Measurements from ENCODE around the gene CPLX4. TPM values are rescaled to one million over a fixed set of nuclear protein-coding genes. Genes with fewer than 3 reads are reported as not detected.

The CPLX4 gene
- polyA plus RNA-seq, 2 donors, result not detected

- H3K9me3 ChIP-seq (ENCODE audit: control insufficient read depth in 2 of 2, insufficient read depth in 1 of 2, low read depth in 1 of 2, low read length in 1 of 2), result no peaks in the 10 kb centered on the region
- 70 to 75% methylated on average over 7 of the region's 7 CpGs for WGBS, 2 donors
- no peak overlapping the region for H3K27ac ChIP-seq (ENCODE audit: low read depth in 2 of 2, low read length in 1 of 2)
- H3K4me1 ChIP-seq (ENCODE audit: control insufficient read depth in 2 of 2, insufficient read depth in 2 of 2, low read length in 1 of 2), result peaks cover 0 to 3% of the 10 kb centered on the region in 2 donors
- no peaks in the 10 kb centered on the region for H3K27me3 ChIP-seq (ENCODE audit: control insufficient read depth in 1 of 2, insufficient read depth in 2 of 2, low read length in 2 of 2)
- no peak overlapping the region for H3K4me3 ChIP-seq (ENCODE audit: low read depth in 1 of 2, low read length in 2 of 2)
- no peaks in the 10 kb centered on the region for H3K36me3 ChIP-seq (ENCODE audit: control insufficient read depth in 2 of 2, insufficient read depth in 2 of 2, low read length in 1 of 2)
Measured at GRCh38 chr18:59311631-59312030, 6.8 kb downstream of the CPLX4 start.

DNA sequence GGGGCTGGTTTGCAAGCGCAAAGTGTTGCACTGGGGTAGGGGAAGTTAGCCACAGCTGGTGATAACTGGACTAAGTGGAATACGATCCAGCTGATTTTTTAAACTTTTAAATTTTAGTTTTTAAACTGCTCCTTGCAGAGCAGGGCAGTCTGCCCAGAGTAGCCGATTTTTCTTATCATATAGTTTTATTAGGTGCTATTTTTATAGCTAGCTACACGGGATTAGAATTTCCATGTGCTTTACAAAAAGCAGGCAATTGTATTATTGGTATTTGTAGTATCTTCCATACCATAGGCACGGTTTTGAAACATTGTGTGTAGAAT lies 9.6 kb downstream of the CPLX4 start:
- H3K27me3 ChIP-seq (ENCODE audit: control insufficient read depth in 1 of 2, insufficient read depth in 2 of 2, low read length in 2 of 2), result no peaks in the 10 kb centered on the region
- no peak overlapping the region for H3K27ac ChIP-seq (ENCODE audit: low read depth in 2 of 2, low read length in 1 of 2)
- 12% methylated on average over 5 of the region's 5 CpGs for WGBS, 2 donors
- peak overlapping the region in 1 of 2 donors; percentile 22 for H3K4me3 ChIP-seq (ENCODE audit: low read depth in 1 of 2, low read length in 2 of 2)
- no peaks in the 10 kb centered on the region for H3K9me3 ChIP-seq (ENCODE audit: control insufficient read depth in 2 of 2, insufficient read depth in 1 of 2, low read depth in 1 of 2, low read length in 1 of 2)
- peaks cover 0 to 3% of the 10 kb centered on the region in 2 donors for H3K4me1 ChIP-seq (ENCODE audit: control insufficient read depth in 2 of 2, insufficient read depth in 2 of 2, low read length in 1 of 2)
- H3K36me3 ChIP-seq (ENCODE audit: control insufficient read depth in 2 of 2, insufficient read depth in 2 of 2, low read length in 1 of 2), result no peaks in the 10 kb centered on the region

- Histone ChIP-seq H3K27ac (ENCODE audit: low read depth in 2 of 2, low read length in 1 of 2) (no peak overlapping the region), H3K27me3 (ENCODE audit: control insufficient read depth in 1 of 2, insufficient read depth in 2 of 2, low read length in 2 of 2) (no peaks in the 10 kb centered on the region), H3K9me3 (ENCODE audit: control insufficient read depth in 2 of 2, insufficient read depth in 1 of 2, low read depth in 1 of 2, low read length in 1 of 2) (no peaks in the 10 kb centered on the region), H3K36me3 (ENCODE audit: control insufficient read depth in 2 of 2, insufficient read depth in 2 of 2, low read length in 1 of 2) (no peaks in the 10 kb centered on the region), H3K4me3 (ENCODE audit: low read depth in 1 of 2, low read length in 2 of 2) (peak overlapping the region in 1 of 2 donors; percentile 22), H3K4me1 (ENCODE audit: control insufficient read depth in 2 of 2, insufficient read depth in 2 of 2, low read length in 1 of 2) (peaks cover 0 to 3% of the 10 kb centered on the region in 2 donors)
- WGBS, 2 donors, result 3% methylated on average over 46 of the region's 46 CpGs
Measured at GRCh38 chr18:59308248-59308937, 10.1 kb downstream of the CPLX4 start.

GRCh38 chr18:59306640-59307039 lies 11.8 kb downstream of the CPLX4 start:
- no peaks in the 10 kb centered on the region for H3K36me3 ChIP-seq (ENCODE audit: control insufficient read depth in 2 of 2, insufficient read depth in 2 of 2, low read length in 1 of 2)
- H3K9me3 ChIP-seq (ENCODE audit: control insufficient read depth in 2 of 2, insufficient read depth in 1 of 2, low read depth in 1 of 2, low read length in 1 of 2), result no peaks in the 10 kb centered on the region
- no peak overlapping the region for H3K27ac ChIP-seq (ENCODE audit: low read depth in 2 of 2, low read length in 1 of 2)
- WGBS, 2 donors, result 85% methylated on average over 6 of the region's 6 CpGs
- no peak overlapping the region for H3K4me3 ChIP-seq (ENCODE audit: low read depth in 1 of 2, low read length in 2 of 2)
- no peaks in the 10 kb centered on the region for H3K27me3 ChIP-seq (ENCODE audit: control insufficient read depth in 1 of 2, insufficient read depth in 2 of 2, low read length in 2 of 2)
- H3K4me1 ChIP-seq (ENCODE audit: control insufficient read depth in 2 of 2, insufficient read depth in 2 of 2, low read length in 1 of 2), result peaks cover 0 to 3% of the 10 kb centered on the region in 2 donors

- no peak overlapping the region for H3K4me3 ChIP-seq (ENCODE audit: low read depth in 1 of 2, low read length in 2 of 2)
- WGBS, 2 donors, result 65 to 74% methylated on average over 4 of the region's 4 CpGs
- H3K4me1 ChIP-seq (ENCODE audit: control insufficient read depth in 2 of 2, insufficient read depth in 2 of 2, low read length in 1 of 2), result peaks cover 0 to 3% of the 10 kb centered on the region in 2 donors
- H3K36me3 ChIP-seq (ENCODE audit: control insufficient read depth in 2 of 2, insufficient read depth in 2 of 2, low read length in 1 of 2), result no peaks in the 10 kb centered on the region
- H3K27ac ChIP-seq (ENCODE audit: low read depth in 2 of 2, low read length in 1 of 2), result no peak overlapping the region
- H3K27me3 ChIP-seq (ENCODE audit: control insufficient read depth in 1 of 2, insufficient read depth in 2 of 2, low read length in 2 of 2), result no peaks in the 10 kb centered on the region
- no peaks in the 10 kb centered on the region for H3K9me3 ChIP-seq (ENCODE audit: control insufficient read depth in 2 of 2, insufficient read depth in 1 of 2, low read depth in 1 of 2, low read length in 1 of 2)
Measured at GRCh38 chr18:59305295-59305694, 13.2 kb downstream of the CPLX4 start.

DNA sequence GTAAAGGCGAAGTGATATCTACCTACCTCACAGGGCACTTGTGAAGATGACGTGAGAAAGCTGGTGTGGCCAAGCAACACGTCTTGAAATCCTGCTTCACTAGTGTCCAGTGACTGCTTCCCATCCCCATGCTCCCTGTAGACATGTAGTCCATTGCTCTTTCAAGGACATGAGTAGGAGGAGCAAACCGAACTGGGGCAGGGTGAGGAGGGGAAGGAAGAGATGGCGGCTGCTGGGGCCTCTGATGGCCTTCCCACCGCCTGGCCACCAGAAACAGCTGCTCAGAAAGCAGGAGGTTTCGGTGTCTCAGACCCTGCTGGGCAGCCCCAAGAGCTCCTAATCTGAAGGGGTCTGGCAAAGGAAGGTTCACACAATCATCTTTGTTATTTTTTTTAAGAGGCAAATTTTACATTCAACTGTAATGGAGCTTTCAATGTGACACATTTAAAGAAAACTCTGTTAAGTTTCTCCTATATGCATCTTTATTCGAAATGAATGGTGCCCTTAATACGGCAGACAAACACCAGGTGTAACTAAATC lies 14.7 kb downstream of the CPLX4 start:
- H3K9me3 ChIP-seq (ENCODE audit: control insufficient read depth in 2 of 2, insufficient read depth in 1 of 2, low read depth in 1 of 2, low read length in 1 of 2), result no peaks in the 10 kb centered on the region
- H3K27me3 ChIP-seq (ENCODE audit: control insufficient read depth in 1 of 2, insufficient read depth in 2 of 2, low read length in 2 of 2), result no peaks in the 10 kb centered on the region
- H3K4me1 ChIP-seq (ENCODE audit: control insufficient read depth in 2 of 2, insufficient read depth in 2 of 2, low read length in 1 of 2), result peaks cover 0 to 2% of the 10 kb centered on the region in 2 donors
- H3K36me3 ChIP-seq (ENCODE audit: control insufficient read depth in 2 of 2, insufficient read depth in 2 of 2, low read length in 1 of 2), result no peaks in the 10 kb centered on the region
- H3K27ac ChIP-seq (ENCODE audit: low read depth in 2 of 2, low read length in 1 of 2), result no peak overlapping the region
- 75 to 83% methylated on average over 9 of the region's 9 CpGs for WGBS, 2 donors
- no peak overlapping the region for H3K4me3 ChIP-seq (ENCODE audit: low read depth in 1 of 2, low read length in 2 of 2)

GRCh38 chr18:59303006-59303405 lies 15.4 kb downstream of the CPLX4 start:
- Histone ChIP-seq H3K9me3 (ENCODE audit: control insufficient read depth in 2 of 2, insufficient read depth in 1 of 2, low read depth in 1 of 2, low read length in 1 of 2) (no peaks in the 10 kb centered on the region), H3K4me1 (ENCODE audit: control insufficient read depth in 2 of 2, insufficient read depth in 2 of 2, low read length in 1 of 2) (no peaks in the 10 kb centered on the region), H3K27me3 (ENCODE audit: control insufficient read depth in 1 of 2, insufficient read depth in 2 of 2, low read length in 2 of 2) (no peaks in the 10 kb centered on the region), H3K36me3 (ENCODE audit: control insufficient read depth in 2 of 2, insufficient read depth in 2 of 2, low read length in 1 of 2) (no peaks in the 10 kb centered on the region), H3K4me3 (ENCODE audit: low read depth in 1 of 2, low read length in 2 of 2) (no peak overlapping the region), H3K27ac (ENCODE audit: low read depth in 2 of 2, low read length in 1 of 2) (no peak overlapping the region)
- 86 to 87% methylated on average over 2 of the region's 2 CpGs for WGBS, 2 donors

DNA sequence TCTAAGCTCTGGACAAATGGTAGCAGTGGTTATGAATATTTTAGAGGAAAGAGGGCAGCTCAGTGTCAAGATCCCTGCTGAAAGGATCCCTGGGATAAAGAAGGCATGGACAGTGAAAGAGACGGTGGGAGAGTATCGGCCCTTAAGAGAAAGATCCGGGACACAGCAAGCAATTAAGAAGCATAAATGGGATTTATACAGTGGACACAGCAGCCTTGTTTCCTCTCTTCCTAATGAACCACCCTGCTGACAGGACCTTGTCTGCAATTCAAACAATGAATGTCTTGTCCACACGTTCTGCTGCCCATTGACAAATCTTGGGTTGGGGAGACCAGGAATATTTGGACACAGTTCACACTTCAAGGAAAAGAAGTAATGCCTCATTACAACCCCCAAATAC lies 16.5 kb downstream of the CPLX4 start:
- no peaks in the 10 kb centered on the region for H3K36me3 ChIP-seq (ENCODE audit: control insufficient read depth in 2 of 2, insufficient read depth in 2 of 2, low read length in 1 of 2)
- no peaks in the 10 kb centered on the region for H3K9me3 ChIP-seq (ENCODE audit: control insufficient read depth in 2 of 2, insufficient read depth in 1 of 2, low read depth in 1 of 2, low read length in 1 of 2)
- WGBS, 2 donors, result 76 to 77% methylated on average over 4 of the region's 4 CpGs
- no peak overlapping the region for H3K27ac ChIP-seq (ENCODE audit: low read depth in 2 of 2, low read length in 1 of 2)
- H3K4me3 ChIP-seq (ENCODE audit: low read depth in 1 of 2, low read length in 2 of 2), result no peak overlapping the region
- H3K27me3 ChIP-seq (ENCODE audit: control insufficient read depth in 1 of 2, insufficient read depth in 2 of 2, low read length in 2 of 2), result no peaks in the 10 kb centered on the region
- H3K4me1 ChIP-seq (ENCODE audit: control insufficient read depth in 2 of 2, insufficient read depth in 2 of 2, low read length in 1 of 2), result no peaks in the 10 kb centered on the region

DNA sequence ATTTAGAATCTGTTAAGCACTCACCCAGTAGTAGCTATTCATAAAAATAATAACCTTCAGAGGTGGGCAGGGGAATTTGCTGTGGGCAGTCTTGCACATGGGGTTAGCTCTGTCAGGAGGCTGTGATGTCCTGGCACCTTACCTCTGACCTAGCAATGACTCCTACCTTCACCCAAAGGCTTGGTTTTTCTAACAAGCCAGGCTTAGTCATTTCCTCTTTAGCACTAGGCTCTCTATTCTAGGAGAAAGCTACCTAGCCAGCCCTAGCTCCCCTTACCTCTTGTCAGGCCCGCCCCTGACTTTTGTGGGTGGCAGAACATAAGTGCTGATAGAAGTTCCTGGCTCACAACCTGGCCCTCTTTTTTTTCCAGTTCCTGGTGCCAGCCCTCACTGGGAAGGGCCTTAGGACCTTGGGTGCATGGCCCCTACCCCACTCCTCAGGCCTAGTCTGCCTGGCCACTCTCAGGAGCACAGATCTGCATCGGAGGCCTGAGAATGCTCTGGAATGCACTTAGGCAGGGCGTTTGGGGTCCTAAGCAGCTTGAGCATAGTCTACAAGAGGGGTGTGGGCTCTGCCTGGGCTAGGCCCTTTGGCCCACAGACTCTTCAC lies 17.7 kb downstream of the CPLX4 start:
- no peaks in the 10 kb centered on the region for H3K9me3 ChIP-seq (ENCODE audit: control insufficient read depth in 2 of 2, insufficient read depth in 1 of 2, low read depth in 1 of 2, low read length in 1 of 2)
- H3K36me3 ChIP-seq (ENCODE audit: control insufficient read depth in 2 of 2, insufficient read depth in 2 of 2, low read length in 1 of 2), result no peaks in the 10 kb centered on the region
- peaks cover 0 to 4% of the 10 kb centered on the region in 2 donors for H3K27me3 ChIP-seq (ENCODE audit: control insufficient read depth in 1 of 2, insufficient read depth in 2 of 2, low read length in 2 of 2)
- H3K4me1 ChIP-seq (ENCODE audit: control insufficient read depth in 2 of 2, insufficient read depth in 2 of 2, low read length in 1 of 2), result no peaks in the 10 kb centered on the region
- H3K4me3 ChIP-seq (ENCODE audit: low read depth in 1 of 2, low read length in 2 of 2), result no peak overlapping the region
- no peak overlapping the region for H3K27ac ChIP-seq (ENCODE audit: low read depth in 2 of 2, low read length in 1 of 2)
- 67 to 83% methylated on average over 3 of the region's 3 CpGs for WGBS, 2 donors

GRCh38 chr18:59298871-59299270 lies 19.6 kb downstream of the CPLX4 start:
- peaks cover 0 to 8% of the 10 kb centered on the region in 2 donors for H3K27me3 ChIP-seq (ENCODE audit: control insufficient read depth in 1 of 2, insufficient read depth in 2 of 2, low read length in 2 of 2)
- no peaks in the 10 kb centered on the region for H3K9me3 ChIP-seq (ENCODE audit: control insufficient read depth in 2 of 2, insufficient read depth in 1 of 2, low read depth in 1 of 2, low read length in 1 of 2)
- 71 to 75% methylated on average over 8 of the region's 8 CpGs for WGBS, 2 donors
- no peak overlapping the region for H3K4me3 ChIP-seq (ENCODE audit: low read depth in 1 of 2, low read length in 2 of 2)
- no peaks in the 10 kb centered on the region for H3K4me1 ChIP-seq (ENCODE audit: control insufficient read depth in 2 of 2, insufficient read depth in 2 of 2, low read length in 1 of 2)
- H3K36me3 ChIP-seq (ENCODE audit: control insufficient read depth in 2 of 2, insufficient read depth in 2 of 2, low read length in 1 of 2), result no peaks in the 10 kb centered on the region
- H3K27ac ChIP-seq (ENCODE audit: low read depth in 2 of 2, low read length in 1 of 2), result no peak overlapping the region
